ENCODE measurements around the gene SLC35A3. TPM values are rescaled to one million over a fixed set of nuclear protein-coding genes. Genes with fewer than 3 reads are reported as not detected.
A peak's percentile ranks its signal among the peaks of the same experiment; 100 is the strongest.

The SLC35A3 gene
- total and polyA plus RNA-seq, 10 of the 15 experiments (the other 5 are each of a cell fraction or from before 2014, with no cell fraction given), result 3.6 to 24.3 (median 15.4) TPM

DNA sequence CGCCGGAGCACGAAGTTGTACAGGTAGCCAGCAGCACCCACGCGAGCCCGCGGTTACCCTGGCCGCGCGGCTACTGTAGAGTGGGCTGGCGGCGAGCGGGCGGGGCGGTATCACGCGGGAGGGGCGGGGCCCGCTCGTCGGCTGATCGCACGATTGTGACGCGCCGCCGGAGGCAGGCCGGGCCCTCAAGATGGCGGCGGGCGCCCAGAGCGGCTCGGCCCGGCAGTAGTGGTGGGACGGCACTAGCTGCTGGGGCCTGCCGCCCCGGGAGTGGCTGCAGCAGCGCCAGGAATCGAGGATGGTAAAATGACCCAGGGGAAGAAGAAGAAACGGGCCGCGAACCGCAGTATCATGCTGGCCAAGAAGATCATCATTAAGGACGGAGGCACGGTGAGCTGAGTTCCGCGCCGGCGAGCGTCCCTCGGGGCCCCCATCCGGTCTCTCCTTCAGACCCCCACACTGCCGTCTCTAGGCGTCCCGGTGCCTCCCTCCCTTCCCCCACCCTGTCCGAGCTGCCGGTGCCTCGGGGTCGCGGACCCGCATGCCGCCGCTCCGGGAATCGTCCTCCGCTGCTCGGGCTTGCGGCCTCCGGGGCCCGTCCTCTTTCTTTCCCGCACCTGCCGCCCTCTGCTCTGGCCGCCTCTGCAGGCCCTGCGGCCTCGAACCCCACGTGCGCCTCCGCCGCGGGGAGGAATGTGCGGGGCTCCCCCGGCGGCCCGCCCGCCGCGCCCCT is 68.3 kb downstream of the SLC35A3 start (continued):
- TF ChIP-seq, protein P1, sequence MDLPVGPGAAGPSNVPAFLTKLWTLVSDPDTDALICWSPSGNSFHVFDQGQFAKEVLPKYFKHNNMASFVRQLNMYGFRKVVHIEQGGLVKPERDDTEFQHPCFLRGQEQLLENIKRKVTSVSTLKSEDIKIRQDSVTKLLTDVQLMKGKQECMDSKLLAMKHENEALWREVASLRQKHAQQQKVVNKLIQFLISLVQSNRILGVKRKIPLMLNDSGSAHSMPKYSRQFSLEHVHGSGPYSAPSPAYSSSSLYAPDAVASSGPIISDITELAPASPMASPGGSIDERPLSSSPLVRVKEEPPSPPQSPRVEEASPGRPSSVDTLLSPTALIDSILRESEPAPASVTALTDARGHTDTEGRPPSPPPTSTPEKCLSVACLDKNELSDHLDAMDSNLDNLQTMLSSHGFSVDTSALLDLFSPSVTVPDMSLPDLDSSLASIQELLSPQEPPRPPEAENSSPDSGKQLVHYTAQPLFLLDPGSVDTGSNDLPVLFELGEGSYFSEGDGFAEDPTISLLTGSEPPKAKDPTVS (IDR thresholded peaks at IDR 0.05; ENCODE audit: low read depth, low read length), result no peak
- TF ChIP-seq NR2F1 (conservative IDR thresholded peaks at IDR 0.05) (no peak; the same call in none of the 2 replicates), POLR2AphosphoS2 (IDR thresholded peaks at IDR 0.05; ENCODE audit: low read depth, low read length) (peak; percentile 87), FOXK2 (IDR thresholded peaks at IDR 0.05) (no peak), ZNF24 (IDR thresholded peaks at IDR 0.05) (no peak), SRF (IDR thresholded peaks at IDR 0.05; ENCODE audit: low read depth in 2 of 2, low read length in 2 of 2) (0 out of 4 replicates have a peak, but pooled peaks of 1 of the 2 experiments have one; percentile 16), BHLHE40 (IDR thresholded peaks at IDR 0.05; ENCODE audit: borderline replicate concordance in 1 of 2, low read depth in 2 of 2, low read length in 1 of 2) (peak; percentile 87 to 95), POLR2AphosphoS5 (IDR thresholded peaks at IDR 0.05; ENCODE audit: low read length) (peak; percentile 90), KDM1A (IDR thresholded peaks at IDR 0.05; ENCODE audit: borderline replicate concordance) (no peak), BACH1 (IDR thresholded peaks at IDR 0.05; ENCODE audit: borderline replicate concordance) (peak; percentile 99), GATAD2B (conservative IDR thresholded peaks at IDR 0.05; ENCODE audit: low read depth) (peak; percentile 74; the same call in 1 of the 2 replicates), HDAC2 (IDR thresholded peaks at IDR 0.05) (no peak), SMAD5 (IDR thresholded peaks at IDR 0.05; ENCODE audit: low read depth) (peak; percentile 82), IRF4 (IDR thresholded peaks at IDR 0.05; ENCODE audit: low read depth, low read length) (no peak), NR2C1 (IDR thresholded peaks at IDR 0.05) (no peak), RELA (IDR thresholded peaks at IDR 0.05; ENCODE audit: borderline replicate concordance, partially characterized antibody) (no peak), ZNF384 (IDR thresholded peaks at IDR 0.05; ENCODE audit: borderline replicate concordance, low read depth, low read length) (no peak), SREBF2 (IDR thresholded peaks at IDR 0.05; ENCODE audit: low read length) (peak; percentile 56; the same call in 1 of the 2 replicates)
- TF ChIP-seq, protein P2, sequence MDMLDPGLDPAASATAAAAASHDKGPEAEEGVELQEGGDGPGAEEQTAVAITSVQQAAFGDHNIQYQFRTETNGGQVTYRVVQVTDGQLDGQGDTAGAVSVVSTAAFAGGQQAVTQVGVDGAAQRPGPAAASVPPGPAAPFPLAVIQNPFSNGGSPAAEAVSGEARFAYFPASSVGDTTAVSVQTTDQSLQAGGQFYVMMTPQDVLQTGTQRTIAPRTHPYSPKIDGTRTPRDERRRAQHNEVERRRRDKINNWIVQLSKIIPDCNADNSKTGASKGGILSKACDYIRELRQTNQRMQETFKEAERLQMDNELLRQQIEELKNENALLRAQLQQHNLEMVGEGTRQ (IDR thresholded peaks at IDR 0.05; ENCODE audit: borderline replicate concordance, low read depth, low read length), result no peak
- TF ChIP-seq, protein P3, sequence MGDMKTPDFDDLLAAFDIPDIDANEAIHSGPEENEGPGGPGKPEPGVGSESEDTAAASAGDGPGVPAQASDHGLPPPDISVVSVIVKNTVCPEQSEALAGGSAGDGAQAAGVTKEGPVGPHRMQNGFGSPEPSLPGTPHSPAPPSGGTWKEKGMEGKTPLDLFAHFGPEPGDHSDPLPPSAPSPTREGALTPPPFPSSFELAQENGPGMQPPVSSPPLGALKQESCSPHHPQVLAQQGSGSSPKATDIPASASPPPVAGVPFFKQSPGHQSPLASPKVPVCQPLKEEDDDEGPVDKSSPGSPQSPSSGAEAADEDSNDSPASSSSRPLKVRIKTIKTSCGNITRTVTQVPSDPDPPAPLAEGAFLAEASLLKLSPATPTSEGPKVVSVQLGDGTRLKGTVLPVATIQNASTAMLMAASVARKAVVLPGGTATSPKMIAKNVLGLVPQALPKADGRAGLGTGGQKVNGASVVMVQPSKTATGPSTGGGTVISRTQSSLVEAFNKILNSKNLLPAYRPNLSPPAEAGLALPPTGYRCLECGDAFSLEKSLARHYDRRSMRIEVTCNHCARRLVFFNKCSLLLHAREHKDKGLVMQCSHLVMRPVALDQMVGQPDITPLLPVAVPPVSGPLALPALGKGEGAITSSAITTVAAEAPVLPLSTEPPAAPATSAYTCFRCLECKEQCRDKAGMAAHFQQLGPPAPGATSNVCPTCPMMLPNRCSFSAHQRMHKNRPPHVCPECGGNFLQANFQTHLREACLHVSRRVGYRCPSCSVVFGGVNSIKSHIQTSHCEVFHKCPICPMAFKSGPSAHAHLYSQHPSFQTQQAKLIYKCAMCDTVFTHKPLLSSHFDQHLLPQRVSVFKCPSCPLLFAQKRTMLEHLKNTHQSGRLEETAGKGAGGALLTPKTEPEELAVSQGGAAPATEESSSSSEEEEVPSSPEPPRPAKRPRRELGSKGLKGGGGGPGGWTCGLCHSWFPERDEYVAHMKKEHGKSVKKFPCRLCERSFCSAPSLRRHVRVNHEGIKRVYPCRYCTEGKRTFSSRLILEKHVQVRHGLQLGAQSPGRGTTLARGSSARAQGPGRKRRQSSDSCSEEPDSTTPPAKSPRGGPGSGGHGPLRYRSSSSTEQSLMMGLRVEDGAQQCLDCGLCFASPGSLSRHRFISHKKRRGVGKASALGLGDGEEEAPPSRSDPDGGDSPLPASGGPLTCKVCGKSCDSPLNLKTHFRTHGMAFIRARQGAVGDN (IDR thresholded peaks at IDR 0.05), result peak; percentile 63
- TF ChIP-seq, protein P4, sequence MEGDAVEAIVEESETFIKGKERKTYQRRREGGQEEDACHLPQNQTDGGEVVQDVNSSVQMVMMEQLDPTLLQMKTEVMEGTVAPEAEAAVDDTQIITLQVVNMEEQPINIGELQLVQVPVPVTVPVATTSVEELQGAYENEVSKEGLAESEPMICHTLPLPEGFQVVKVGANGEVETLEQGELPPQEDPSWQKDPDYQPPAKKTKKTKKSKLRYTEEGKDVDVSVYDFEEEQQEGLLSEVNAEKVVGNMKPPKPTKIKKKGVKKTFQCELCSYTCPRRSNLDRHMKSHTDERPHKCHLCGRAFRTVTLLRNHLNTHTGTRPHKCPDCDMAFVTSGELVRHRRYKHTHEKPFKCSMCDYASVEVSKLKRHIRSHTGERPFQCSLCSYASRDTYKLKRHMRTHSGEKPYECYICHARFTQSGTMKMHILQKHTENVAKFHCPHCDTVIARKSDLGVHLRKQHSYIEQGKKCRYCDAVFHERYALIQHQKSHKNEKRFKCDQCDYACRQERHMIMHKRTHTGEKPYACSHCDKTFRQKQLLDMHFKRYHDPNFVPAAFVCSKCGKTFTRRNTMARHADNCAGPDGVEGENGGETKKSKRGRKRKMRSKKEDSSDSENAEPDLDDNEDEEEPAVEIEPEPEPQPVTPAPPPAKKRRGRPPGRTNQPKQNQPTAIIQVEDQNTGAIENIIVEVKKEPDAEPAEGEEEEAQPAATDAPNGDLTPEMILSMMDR (IDR thresholded peaks at IDR 0.05 in 2 of 3, conservative IDR thresholded peaks at IDR 0.05 in 1 of 3; ENCODE audit: control insufficient read depth in 2 of 3, extremely low read depth in 1 of 3, insufficient read depth in 1 of 3, low read depth in 3 of 3, low read length in 3 of 3), result no peak
